TTC549 (cell line): ENCODE results near the gene ACSBG1.
"Not testable (repeated sequence)": the region's sequence is repeated elsewhere in the genome, so short reads cannot be mapped to it uniquely, and the experiment has no call there.

Experiments
- FAIRE-seq: peaks from 2 replicates; lab custom pipeline; 2012; peaks lifted over from hg19 to GRCh38; lab: Jason Lieb, UNC

ACSBG1 gene

GRCh38 chr15:78167227-78167888 lies 67.0 kb downstream of the ACSBG1 start:
- no peak for FAIRE-seq

GRCh38 chr15:78164010-78164409 lies 70.4 kb downstream of the ACSBG1 start:
- FAIRE-seq = no peak

- no peak for FAIRE-seq
These were observed 72.3 kb downstream of the ACSBG1 start for GRCh38 chr15:78162038-78162437.

DNA sequence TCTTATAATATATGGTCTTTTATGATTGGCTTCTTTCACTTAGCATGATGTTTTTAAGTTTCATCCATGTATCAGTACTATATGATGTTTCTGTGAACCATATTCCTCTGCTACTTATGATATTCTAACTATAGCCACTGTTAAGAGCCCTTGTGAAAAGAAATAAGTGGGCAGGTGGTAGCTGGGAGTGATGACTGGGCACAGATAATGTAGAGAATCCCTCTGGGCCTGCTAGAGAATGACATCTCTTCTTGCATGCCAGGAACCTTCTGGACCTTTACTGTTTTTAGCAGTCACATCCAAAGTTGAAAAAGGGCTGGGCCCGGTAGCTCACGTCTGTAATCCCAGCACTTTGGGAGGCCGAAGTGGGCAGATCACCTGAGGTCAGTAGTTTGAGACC lies 75.0 kb downstream of the ACSBG1 start:
- no peak for FAIRE-seq

GRCh38 chr15:78157203-78157602 lies 77.2 kb downstream of the ACSBG1 start:
- FAIRE-seq = no peak

DNA sequence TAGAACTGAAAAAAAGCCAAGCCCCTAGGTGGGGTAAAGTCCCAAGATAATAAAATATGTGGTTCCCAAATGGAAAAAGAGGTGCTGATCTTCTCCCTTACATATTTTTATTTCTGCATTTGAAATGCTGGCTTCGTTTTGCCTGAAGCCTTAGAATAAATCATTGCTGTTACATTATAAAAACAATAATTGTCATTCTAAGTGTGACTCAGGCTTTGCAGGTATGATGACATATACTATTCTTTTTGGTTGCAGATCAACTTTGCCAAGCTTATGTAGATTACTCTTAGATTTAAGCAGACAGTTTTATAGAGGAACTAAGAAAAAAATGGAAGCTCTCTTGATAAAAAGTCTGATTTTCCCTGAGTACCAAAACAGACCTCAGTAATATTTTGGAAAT lies 77.7 kb downstream of the ACSBG1 start:
- FAIRE-seq = no peak

- FAIRE-seq = no peak
These were observed 78.9 kb downstream of the ACSBG1 start for GRCh38 chr15:78155355-78155939.

DNA sequence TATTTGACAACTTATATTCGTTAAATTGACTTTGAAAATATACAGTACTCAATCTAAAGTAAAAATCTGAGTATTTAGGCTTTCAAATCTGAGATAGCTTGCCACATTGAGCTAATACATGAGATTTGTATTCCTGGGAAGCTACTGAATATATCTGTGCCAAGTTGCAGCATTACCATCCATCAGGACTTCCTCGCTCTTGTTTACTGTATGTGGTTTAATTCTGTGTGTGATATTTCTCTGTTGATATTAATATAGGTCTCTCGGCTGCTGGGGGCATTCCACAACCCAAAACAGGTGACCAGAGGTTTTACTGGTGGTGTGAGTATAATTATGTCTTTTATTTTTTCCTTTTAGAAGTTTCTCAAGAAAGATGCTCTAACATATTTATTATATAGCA lies 79.4 kb downstream of the ACSBG1 start:
- no peak for FAIRE-seq

DNA sequence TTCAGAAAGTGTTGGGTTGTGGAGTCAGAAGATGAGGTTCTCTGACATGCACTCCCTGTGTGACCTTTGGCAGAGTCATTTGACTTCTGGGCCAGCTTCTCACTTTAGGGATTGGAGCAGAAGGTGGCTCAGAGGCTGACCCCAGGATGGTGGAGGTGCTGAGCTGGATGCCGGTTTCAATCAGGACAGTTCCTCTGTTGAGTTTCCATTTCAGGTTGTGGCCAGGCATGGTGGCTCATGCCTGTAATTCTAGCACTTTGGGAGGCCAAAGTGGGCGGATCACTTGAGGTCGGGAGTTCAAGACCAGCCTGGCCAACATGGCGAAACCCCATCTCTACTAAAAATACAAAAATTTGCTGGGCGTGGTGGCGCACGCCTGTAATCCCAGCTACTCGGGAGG lies 83.3 kb downstream of the ACSBG1 start:
- FAIRE-seq = not testable (repeated sequence)

DNA sequence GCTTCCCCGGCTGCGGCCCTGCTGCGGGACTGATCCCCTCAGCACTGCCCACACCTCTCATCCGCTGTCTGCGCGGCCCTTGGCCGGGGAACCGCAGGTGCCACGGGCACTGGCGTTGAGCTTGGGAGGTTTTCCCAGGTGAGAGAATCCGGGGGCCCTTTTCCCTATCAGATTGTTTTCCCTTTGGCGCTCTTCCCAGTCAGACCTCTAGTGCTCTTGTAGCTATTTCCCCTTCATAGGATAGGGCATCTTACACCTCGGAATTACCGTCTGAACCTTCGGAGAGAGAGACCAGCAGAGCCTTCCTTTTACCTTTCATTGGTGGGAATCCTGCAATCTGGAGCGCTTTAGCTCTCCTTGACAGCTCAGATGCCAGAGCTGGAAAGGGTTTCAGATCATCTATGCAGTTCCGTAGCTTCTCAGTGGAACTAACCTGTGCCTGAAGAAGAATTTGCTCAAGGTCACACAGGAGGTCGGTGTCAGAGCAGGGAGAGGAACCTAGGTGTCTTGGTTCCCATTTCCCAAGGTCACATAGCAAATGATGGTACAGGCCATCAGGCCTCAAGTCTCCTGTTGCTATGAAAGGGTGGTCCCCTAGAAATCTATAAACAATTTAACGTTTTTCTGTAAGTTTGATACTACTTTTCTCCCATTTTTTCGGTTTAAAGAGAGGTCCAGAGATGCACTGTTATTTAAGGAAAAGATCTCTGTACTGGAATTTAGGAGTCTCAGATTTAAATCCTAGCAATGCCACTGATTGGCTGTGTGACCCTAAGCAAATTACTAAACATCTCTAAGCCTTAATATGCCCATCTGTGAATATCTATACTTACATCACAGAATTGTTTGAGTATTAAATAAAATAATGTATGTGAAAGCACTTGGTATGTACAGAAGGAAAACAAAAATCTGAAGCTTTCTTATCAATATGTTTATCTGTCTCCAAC lies 84.3 kb downstream of the ACSBG1 start:
- no peak for FAIRE-seq

DNA sequence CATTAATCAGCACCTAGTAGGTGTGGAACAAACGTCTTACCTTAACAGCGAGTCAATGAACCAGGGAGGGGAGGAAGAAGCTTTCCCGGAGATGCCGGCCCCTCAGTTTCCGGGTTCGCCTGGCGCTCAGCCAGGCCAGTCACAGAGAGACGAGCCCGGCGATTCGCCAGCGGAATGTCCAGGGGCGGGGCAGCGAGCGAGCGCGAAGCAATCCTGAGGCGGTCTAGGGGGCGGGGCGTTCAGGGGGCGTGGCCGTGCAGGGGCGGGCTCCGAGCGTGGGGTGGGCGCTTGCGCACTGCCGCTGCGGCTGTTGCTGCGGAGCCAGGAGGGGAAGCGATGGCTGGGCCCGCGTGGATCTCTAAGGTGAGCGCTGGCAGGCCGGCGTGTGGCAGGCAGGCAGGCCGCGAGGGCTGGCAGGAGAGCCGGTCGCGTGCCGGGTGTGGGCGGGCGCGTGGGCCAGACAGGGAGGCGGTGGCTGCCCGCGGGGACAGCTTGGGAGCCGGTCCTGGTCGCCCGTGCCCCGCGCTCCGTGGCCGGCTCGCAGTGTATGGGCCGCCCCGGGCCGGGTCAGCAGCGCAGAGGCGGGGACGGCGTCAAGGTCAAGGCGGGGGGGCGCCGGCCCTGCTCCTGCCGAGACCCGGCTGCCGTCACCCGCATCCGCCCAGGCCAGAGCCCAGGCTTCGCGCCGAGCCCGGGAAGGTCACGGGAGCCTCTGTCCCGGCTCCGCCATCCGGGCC lies 85.1 kb downstream of the ACSBG1 start, which contains the start of gene IDH3A:
TSS of gene IDH3A (plus strand) at position 295 of the 737 bp plus-strand sequence. CDS start at position 337, 42 bp downstream.
- no peak for FAIRE-seq

DNA sequence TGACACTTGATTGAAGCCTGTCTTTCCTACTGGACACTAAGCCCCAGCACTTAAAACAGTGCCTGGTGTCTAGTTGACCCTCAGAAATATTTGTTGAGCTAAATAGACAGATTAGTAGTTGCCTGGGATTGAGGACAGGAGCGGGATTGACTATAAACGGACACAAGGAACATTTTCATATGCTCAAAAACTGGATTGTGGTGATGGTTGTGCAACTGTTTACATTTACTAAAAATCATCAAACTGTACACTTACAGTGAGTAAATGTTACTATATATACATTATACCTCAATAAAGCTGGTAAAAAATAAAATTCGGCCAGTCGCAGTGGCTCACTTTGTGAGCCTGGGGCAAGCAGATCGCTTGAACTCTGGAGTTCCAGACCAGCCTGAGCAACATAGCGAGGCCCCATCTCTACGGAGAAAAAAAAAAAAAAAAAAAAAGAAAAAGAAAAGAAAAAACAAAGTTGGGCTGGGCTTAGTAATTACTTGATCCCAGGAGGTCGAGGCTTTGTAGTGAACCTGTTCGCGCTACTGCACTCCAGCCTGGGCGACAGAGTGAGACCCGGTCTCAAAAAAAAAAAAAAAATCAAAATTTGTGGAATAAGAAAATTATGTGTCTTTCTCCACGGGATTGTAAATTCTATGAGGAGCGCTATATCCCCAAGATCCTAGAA lies 85.8 kb downstream of the ACSBG1 start:
- FAIRE-seq = no peak

GRCh38 chr15:78147566-78147965 lies 86.8 kb downstream of the ACSBG1 start:
- no peak for FAIRE-seq

DNA sequence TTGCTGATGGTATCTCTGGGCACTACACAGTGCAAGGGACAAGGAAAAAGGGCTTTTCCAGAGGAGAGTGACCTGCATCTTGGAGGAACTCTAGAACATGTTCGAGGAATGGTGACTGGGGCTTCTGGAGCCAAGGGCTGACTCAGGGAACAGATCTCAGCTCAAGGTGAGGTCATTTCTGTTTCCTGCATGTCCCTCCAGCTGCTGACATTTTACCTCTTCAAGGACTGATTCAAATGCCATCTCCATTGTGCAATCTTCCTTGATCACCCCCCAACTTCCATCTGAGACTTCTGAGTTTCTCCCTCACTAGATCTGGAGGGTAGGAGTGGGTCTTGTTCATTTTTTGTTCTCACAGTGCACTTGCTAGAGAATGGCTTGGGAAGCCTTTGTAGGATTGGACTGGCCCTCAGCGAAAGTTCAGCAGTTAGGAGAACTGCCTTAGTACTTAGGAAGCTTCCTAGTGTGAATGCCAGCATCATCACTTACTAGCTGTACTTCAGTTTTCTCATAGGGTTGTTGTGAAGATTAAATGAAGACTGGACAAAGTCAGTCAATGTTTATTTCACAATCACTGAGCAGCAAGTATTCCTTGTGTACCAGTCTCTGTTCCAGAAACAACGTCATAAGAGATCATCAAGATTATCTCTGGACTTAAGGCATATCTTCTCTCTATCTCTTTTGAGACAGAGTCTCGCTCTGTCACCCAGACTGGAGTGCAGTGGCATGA lies 87.8 kb downstream of the ACSBG1 start:
- FAIRE-seq = no peak

DNA sequence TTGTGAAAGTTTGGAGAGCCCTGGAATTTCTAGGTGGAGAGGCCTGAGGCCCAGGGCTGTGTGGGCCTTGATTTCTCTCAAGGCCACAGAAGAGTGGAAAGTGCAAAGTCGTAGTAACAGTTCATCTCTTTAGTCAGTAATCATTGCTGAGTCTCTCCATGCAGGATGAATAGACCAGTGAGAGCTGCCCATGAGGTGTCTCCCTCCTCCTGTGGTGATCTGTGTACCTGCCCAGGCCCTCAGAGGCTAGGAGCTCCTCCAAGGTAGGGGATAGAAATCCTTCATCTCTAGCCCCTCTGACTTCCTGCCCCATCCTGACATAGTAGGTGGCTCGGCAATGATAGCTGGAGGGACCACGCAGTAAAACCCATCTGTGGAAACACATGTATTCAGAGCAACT lies 92.0 kb downstream of the ACSBG1 start:
- FAIRE-seq = no peak

DNA sequence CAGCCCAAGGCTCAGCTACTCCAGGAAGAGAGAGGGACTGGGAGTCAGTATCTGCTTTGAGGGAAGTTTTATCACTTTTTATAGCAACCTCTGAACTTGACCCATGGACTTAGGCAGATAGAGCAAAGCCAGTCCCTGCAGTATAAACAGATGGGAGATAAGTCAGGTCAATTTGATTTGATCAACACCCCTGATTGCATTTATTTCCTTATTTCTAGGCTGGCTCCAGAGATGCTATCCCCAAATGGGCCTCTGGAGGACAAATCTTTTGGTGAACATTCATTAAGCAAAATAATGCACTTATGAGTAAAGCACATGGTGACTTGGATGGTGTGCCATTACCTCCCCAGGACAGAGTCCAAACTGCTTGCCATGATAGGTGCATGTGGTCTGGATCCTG lies 94.1 kb downstream of the ACSBG1 start:
- FAIRE-seq = no peak

DNA sequence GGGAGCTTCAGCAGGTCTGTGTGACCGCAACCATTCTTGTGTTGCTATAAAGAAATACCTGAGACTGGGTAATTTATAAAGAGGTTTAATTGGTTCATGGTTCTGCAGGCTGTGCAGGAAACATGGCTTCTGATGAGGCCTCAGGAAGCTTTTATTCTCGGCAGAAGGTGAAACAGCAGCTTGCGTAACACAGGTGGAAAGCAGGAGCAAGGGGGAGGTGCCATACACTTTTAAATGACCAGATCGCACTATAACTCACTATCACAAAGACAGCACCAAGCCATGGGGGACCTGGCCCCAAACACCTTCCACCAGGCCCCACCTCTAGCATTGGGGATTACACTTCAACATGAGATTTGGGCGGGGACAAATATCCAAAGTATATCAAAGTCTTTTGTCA lies 94.8 kb downstream of the ACSBG1 start:
- no peak for FAIRE-seq

GRCh38 chr15:78133801-78134200 lies 100.6 kb downstream of the ACSBG1 start:
- FAIRE-seq = no peak

DNA sequence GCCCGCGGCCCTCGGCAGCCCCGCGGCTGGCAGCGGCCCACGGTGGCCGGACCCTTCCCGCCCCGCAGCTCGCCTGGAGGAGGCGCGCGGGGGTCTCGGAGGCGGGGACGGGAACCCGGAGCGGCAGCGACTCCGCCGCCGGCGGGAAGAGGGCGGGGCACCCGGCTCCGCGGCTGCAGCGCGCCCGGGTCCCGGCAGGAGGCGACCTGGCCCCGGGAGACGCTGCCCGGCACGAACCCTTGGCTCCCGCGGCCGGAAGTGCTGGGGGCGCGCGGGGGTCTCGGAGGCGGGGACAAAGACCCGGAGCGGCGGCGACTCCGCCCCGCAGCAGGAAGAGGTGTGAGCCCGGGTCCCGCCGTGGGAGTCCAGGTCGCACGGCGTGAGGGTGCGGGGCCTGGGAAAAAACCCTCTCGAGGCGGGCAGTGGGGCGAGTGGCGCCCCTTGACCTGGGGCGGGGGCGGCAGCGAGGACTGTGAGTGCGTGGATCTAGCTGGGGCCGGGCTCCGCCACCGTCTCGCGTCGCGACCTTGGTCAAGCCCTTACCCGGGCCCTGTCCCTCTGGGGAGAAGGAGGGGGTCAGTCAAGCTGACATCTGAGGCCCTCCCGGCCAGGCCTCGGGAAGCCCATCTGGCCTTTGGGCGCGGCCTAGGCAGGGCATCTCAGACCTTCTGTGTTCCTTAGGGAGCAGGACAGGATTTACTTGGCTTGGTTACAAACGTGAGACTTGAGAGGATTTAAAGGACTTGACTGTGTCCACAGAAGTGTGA lies 102.9 kb downstream of the ACSBG1 start, which contains the start of gene CIB2:
TSS of gene CIB2 (minus strand) at position 151 of the 767 bp plus-strand sequence. CDS start 230 bp downstream, outside the sequence.
- no peak for FAIRE-seq
